K562 (cell line): ENCODE results near the gene RIMOC1. TPM values are rescaled to one million over a fixed set of nuclear protein-coding genes. Genes with fewer than 3 reads are reported as not detected.

Experiments
- ATAC-seq: fragments of 200-7000 bp; cut with Tn5 transposase; 3 replicates; pipeline ENCODE4 v1.9.1; 2020; ENCODE audit warnings: moderate library complexity
- BruUV-seq: library from RNA; stranded (reverse); fragments of 400-500 nt; replicated peaks from 2 replicates; lab custom pipeline; 2021; lab: Mats Ljungman, UMichigan
- CTCF ChIA-PET: fragments of 300-600 bp; formaldehyde crosslinking; extraction: SDS; loops from one replicate; lab custom pipeline; 2021; ENCODE audit warnings: low intra/inter-chr PET ratio; lab: Yijun Ruan, JAX
- POLR2A ChIA-PET: fragments of 300-600, 350-650 bp; sonication (Branson Sonifier 250); formaldehyde crosslinking; extraction: SDS; loops from one replicate; lab custom pipeline; 2021; ENCODE audit warnings: antibody characterized with exemption, inconsistent platforms; lab: Yijun Ruan, JAX
- DNase-seq, 4 experiments: peaks; one replicate each; pipeline versions ENCODE4 v3.0.0 to v3.0.0-alpha.2; 2011 to 2018; ENCODE audit warnings: low spot score in 3 of 4, mixed read lengths in 3 of 4; ENCODE audit errors: extremely low read depth in 1 of 4
- FAIRE-seq: peaks from 2 replicates; lab custom pipeline; 2011; peaks lifted over from hg19 to GRCh38; lab: Jason Lieb, UNC
- H2AFZ ChIP-seq: 2 replicates; pipeline ENCODE4 v1.6.0; 2011; ENCODE audit warnings: low read depth, low read length, control low read depth, inconsistent platforms
- H3K27ac ChIP-seq: fragments of 200-600 bp; 3 replicates; pipeline ENCODE4 v1.8.0; 2011; ENCODE audit warnings: low read depth, mild to moderate bottlenecking, control low read depth, inconsistent platforms, low read length, moderate library complexity, mixed read lengths; ENCODE audit errors: extremely low read depth
- H3K27me3 ChIP-seq, 2 experiments: fragments of 300-600 bp in 1 of 2; 2 replicates in 1 of 2; 3 replicates in 1 of 2; pipeline versions ENCODE4 v1.6.0 to v1.8.0; 2011; ENCODE audit warnings: inconsistent platforms in 2 of 2, low read length in 2 of 2, mild to moderate bottlenecking in 1 of 2, mixed read lengths in 1 of 2, moderate library complexity in 1 of 2; ENCODE audit not compliant: control insufficient read depth in 2 of 2, insufficient read depth in 2 of 2
- H3K36me3 ChIP-seq: fragments of 300-600 bp; 3 replicates; pipeline ENCODE4 v1.8.0; 2011; ENCODE audit warnings: mild to moderate bottlenecking, low read length, inconsistent platforms; ENCODE audit not compliant: control insufficient read depth, insufficient read depth
- H3K4me1 ChIP-seq, 2 experiments: fragments of 200-600 bp in 1 of 2; replicated peaks in 1 of 2; 2 replicates in 1 of 2; 3 replicates in 1 of 2; pipeline versions ENCODE4 v1.5.1 to v1.8.0; 2011; ENCODE audit warnings: inconsistent platforms in 2 of 2, low read length in 2 of 2, mild to moderate bottlenecking in 1 of 2, mixed read lengths in 1 of 2, moderate library complexity in 1 of 2; ENCODE audit not compliant: control insufficient read depth in 2 of 2, insufficient read depth in 2 of 2
- H3K4me2 ChIP-seq: 2 replicates; pipeline ENCODE4 v1.6.1; 2011; ENCODE audit warnings: low read length, control low read depth, inconsistent platforms, mixed read lengths; ENCODE audit not compliant: insufficient read depth
- H3K4me3 ChIP-seq: fragments of 200-600 bp; sonication (generic), shearing (Covaris generic); 2 replicates; pipeline ENCODE4 v1.5.1; 2016; ENCODE audit warnings: control low read depth, inconsistent platforms
- H3K79me2 ChIP-seq: fragments of 200-600 bp; 3 replicates; pipeline ENCODE4 v1.8.0; 2011; ENCODE audit warnings: low read length, inconsistent platforms; ENCODE audit not compliant: control insufficient read depth, insufficient read depth
- H3K9ac ChIP-seq, 2 experiments: 2 replicates each; pipeline versions ENCODE4 v1.6.0 to v1.6.1; 2011; ENCODE audit warnings: low read depth in 2 of 2, low read length in 2 of 2, control low read depth in 1 of 2, inconsistent platforms in 1 of 2, mild to moderate bottlenecking in 1 of 2, mixed read lengths in 1 of 2; ENCODE audit not compliant: insufficient read depth in 1 of 2
- H3K9me1 ChIP-seq: one replicate; pipeline ENCODE4 v1.6.0; 2011; ENCODE audit warnings: inconsistent platforms, mild to moderate bottlenecking, low read length, moderate library complexity; ENCODE audit not compliant: control insufficient read depth, insufficient read depth
- H3K9me3 ChIP-seq: replicated peaks from 2 replicates; pipeline ENCODE4 v1.5.1; 2011; ENCODE audit warnings: low read depth, low read length, inconsistent platforms; ENCODE audit not compliant: control insufficient read depth, insufficient read depth
- H4K20me1 ChIP-seq: replicated peaks from 2 replicates; pipeline ENCODE4 v1.6.1; 2011; ENCODE audit warnings: low read length, inconsistent platforms, mixed read lengths; ENCODE audit not compliant: control insufficient read depth, insufficient read depth
- CXXC5 ChIP-seq: fragments of 250-450 bp; sonication (Bioruptor Pico); IDR thresholded peaks from 2 replicates; pipeline ENCODE4 v1.8.0; 2022; ENCODE audit warnings: inconsistent platforms, mild to moderate bottlenecking, moderate library complexity
- HEY1 ChIP-seq: fragments of 250-450 bp; sonication (Bioruptor Pico); IDR thresholded peaks from 2 replicates; pipeline ENCODE4 v1.5.0; 2020; ENCODE audit warnings: mild to moderate bottlenecking, moderate library complexity, borderline replicate concordance
- RAD21 ChIP-seq, 2 experiments: fragments of 250-450 bp in 1 of 2; fragments of 450-650 bp in 1 of 2; sonication (Bioruptor Pico) in 1 of 2; formaldehyde crosslinking in 1 of 2; IDR thresholded peaks in 1 of 2; conservative IDR thresholded peaks in 1 of 2; 2 replicates each; pipeline versions ENCODE4 v1.4.0 to v1.8.0; 2020 to 2022; ENCODE audit warnings: mild to moderate bottlenecking in 2 of 2, moderate library complexity in 1 of 2
- RAD51 ChIP-seq: fragments of 450-650 bp; IDR thresholded peaks from 2 replicates; pipeline ENCODE4 v1.7.1; 2016; ENCODE audit warnings: low read depth, mild to moderate bottlenecking, borderline replicate concordance
- RHOXF2B ChIP-seq: fragments of 250-450 bp; sonication (Bioruptor Pico); conservative IDR thresholded peaks from 2 replicates; pipeline ENCODE4 v1.5.1; 2021
- RNF2 ChIP-seq: sonication (generic); IDR thresholded peaks from 2 replicates; pipeline ENCODE4 v1.6.1; 2016
- ZNF263 ChIP-seq: sonication (generic); formaldehyde crosslinking; IDR thresholded peaks from 2 replicates; pipeline ENCODE4 v1.8.0; 2022; ENCODE audit warnings: mild to moderate bottlenecking, missing genetic modification reagents, borderline replicate concordance
- ZNF695 ChIP-seq: fragments of 450-650 bp; formaldehyde crosslinking; IDR thresholded peaks from 2 replicates; pipeline ENCODE4 v1.4.0; 2020; ENCODE audit warnings: mild to moderate bottlenecking, moderate library complexity
- ZNF77 ChIP-seq: fragments of 250-450 bp; sonication (Bioruptor Pico); IDR thresholded peaks from 2 replicates; pipeline ENCODE4 v1.5.0; 2020
- in situ Hi-C: fragments of 300-500 bp; cut with MboI; formaldehyde crosslinking; loops from 4 replicates; pipeline ENCODE4 v1.15.0; 2018; ENCODE audit warnings: inconsistent platforms, mixed read lengths
- intact Hi-C: fragments of 100-400 bp; cut with micrococcal nuclease; formaldehyde crosslinking; loops from 2 replicates; pipeline ENCODE4 v1.14.2; 2022
- polyA plus RNA-seq, 8 experiments: library from polyadenylated mRNA; depleted of rRNA in 4 of 8; stranded (reverse) in 5 of 8; unstranded in 3 of 8; fragments of >200 nt; fragmentation: Nextera tagmentation in 2 of 8; fragmentation: Illumina TruSeq in 1 of 8; extraction: Ambion mirVana in 2 of 8; extraction: Trizol in 1 of 8; gene quantifications; 2 replicates each; pipeline versions ENCODE4 v1.2.1 to v1.2.3, GENCODE V29; 2011 to 2014; ENCODE audit warnings: inconsistent platforms in 1 of 8, missing spikeins in 1 of 8
- total RNA-seq, 7 experiments: library from RNA; depleted of rRNA in 6 of 7; stranded (reverse); fragments of >200 nt in 6 of 7; fragmentation: Illumina TruSeq in 2 of 7; extraction: Trizol in 2 of 7; gene quantifications; 2 replicates each; pipeline versions ENCODE4 v1.2.1 to v1.2.3, GENCODE V29; 2011 to 2021; ENCODE audit warnings: low replicate concordance in 1 of 7
- TF ChIP-seq, protein P1 (sequence below): sonication (generic); formaldehyde crosslinking; IDR thresholded peaks from 2 replicates; pipeline ENCODE4 v1.8.0; 2023; ENCODE audit warnings: mild to moderate bottlenecking, missing genetic modification reagents
- TF ChIP-seq, protein P2 (sequence below): fragments of 450-650 bp; IDR thresholded peaks from one replicate; pipeline ENCODE4 v1.6.1; 2018; ENCODE audit warnings: mild to moderate bottlenecking, moderate library complexity; ENCODE audit not compliant: partially characterized antibody
- TF ChIP-seq, protein P3 (sequence below): sonication (generic); formaldehyde crosslinking; IDR thresholded peaks from 2 replicates; pipeline ENCODE4 v1.8.1; 2023; ENCODE audit warnings: mild to moderate bottlenecking, missing genetic modification reagents
- TF ChIP-seq, protein P4 (sequence below): fragments of 450-650 bp; formaldehyde crosslinking; IDR thresholded peaks from 2 replicates; pipeline ENCODE4 v1.4.0; 2020; ENCODE audit warnings: mild to moderate bottlenecking, moderate library complexity

Gene RIMOC1
- total and polyA plus RNA-seq, 9 of the 15 experiments (the other 6 are each of a cell fraction or from before 2014, with no cell fraction given), result 11.6 to 63.1 (median 30.8) TPM

GRCh38 chr5:41932770-41933169 lies 28.6 kb downstream of the RIMOC1 start (continued):
- TF ChIP-seq, protein P1, sequence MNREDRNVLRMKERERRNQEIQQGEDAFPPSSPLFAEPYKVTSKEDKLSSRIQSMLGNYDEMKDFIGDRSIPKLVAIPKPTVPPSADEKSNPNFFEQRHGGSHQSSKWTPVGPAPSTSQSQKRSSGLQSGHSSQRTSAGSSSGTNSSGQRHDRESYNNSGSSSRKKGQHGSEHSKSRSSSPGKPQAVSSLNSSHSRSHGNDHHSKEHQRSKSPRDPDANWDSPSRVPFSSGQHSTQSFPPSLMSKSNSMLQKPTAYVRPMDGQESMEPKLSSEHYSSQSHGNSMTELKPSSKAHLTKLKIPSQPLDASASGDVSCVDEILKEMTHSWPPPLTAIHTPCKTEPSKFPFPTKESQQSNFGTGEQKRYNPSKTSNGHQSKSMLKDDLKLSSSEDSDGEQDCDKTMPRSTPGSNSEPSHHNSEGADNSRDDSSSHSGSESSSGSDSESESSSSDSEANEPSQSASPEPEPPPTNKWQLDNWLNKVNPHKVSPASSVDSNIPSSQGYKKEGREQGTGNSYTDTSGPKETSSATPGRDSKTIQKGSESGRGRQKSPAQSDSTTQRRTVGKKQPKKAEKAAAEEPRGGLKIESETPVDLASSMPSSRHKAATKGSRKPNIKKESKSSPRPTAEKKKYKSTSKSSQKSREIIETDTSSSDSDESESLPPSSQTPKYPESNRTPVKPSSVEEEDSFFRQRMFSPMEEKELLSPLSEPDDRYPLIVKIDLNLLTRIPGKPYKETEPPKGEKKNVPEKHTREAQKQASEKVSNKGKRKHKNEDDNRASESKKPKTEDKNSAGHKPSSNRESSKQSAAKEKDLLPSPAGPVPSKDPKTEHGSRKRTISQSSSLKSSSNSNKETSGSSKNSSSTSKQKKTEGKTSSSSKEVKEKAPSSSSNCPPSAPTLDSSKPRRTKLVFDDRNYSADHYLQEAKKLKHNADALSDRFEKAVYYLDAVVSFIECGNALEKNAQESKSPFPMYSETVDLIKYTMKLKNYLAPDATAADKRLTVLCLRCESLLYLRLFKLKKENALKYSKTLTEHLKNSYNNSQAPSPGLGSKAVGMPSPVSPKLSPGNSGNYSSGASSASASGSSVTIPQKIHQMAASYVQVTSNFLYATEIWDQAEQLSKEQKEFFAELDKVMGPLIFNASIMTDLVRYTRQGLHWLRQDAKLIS (CRISPR knock-in tag), result no peak

GRCh38 chr5:41935544-41935943 lies 31.4 kb downstream of the RIMOC1 start:
- no peak overlapping the region for H3K9ac ChIP-seq
- FAIRE-seq (no peak), ATAC-seq (no peak), DNase-seq (no peak)
- ChIA-PET CTCF (no interaction called here), POLR2A (interaction anchor here (0.7 to 1.0 kb wide), 3 partner anchors 9 to 59 kb away, joined by 3 read pairs; no protein-coding TSS in a partner anchor)
- no peaks in the 10 kb centered on the region for H3K9me1 ChIP-seq
- no peak overlapping the region for H3K4me2 ChIP-seq
- peaks cover 32% of the 10 kb centered on the region; the same call in 2 of the 3 replicates for H3K36me3 ChIP-seq
- BruUV-seq, result no TSS peak
- H3K9me3 ChIP-seq, result no peaks in the 10 kb centered on the region
- no peak overlapping the region for H2AFZ ChIP-seq
- H3K27ac ChIP-seq, result no peak overlapping the region
- no peaks in the 10 kb centered on the region for H3K4me1 ChIP-seq
- H3K79me2 ChIP-seq, result no peaks in the 10 kb centered on the region
- H4K20me1 ChIP-seq, result no peaks in the 10 kb centered on the region
- no peaks in the 10 kb centered on the region for H3K27me3 ChIP-seq
- in situ Hi-C loops (no loop called here), intact Hi-C loops (no loop called here)
- H3K4me3 ChIP-seq, result no peak overlapping the region
- TF ChIP-seq, protein P2, sequence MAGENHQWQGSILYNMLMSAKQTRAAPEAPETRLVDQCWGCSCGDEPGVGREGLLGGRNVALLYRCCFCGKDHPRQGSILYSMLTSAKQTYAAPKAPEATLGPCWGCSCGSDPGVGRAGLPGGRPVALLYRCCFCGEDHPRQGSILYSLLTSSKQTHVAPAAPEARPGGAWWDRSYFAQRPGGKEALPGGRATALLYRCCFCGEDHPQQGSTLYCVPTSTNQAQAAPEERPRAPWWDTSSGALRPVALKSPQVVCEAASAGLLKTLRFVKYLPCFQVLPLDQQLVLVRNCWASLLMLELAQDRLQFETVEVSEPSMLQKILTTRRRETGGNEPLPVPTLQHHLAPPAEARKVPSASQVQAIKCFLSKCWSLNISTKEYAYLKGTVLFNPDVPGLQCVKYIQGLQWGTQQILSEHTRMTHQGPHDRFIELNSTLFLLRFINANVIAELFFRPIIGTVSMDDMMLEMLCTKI, result no peak
- no peak for TF ChIP-seq RAD21 (CRISPR knock-in tag; conservative IDR thresholded peaks at IDR 0.05 in 1 of 2, IDR thresholded peaks at IDR 0.05 in 1 of 2)
- TF ChIP-seq, protein P3, sequence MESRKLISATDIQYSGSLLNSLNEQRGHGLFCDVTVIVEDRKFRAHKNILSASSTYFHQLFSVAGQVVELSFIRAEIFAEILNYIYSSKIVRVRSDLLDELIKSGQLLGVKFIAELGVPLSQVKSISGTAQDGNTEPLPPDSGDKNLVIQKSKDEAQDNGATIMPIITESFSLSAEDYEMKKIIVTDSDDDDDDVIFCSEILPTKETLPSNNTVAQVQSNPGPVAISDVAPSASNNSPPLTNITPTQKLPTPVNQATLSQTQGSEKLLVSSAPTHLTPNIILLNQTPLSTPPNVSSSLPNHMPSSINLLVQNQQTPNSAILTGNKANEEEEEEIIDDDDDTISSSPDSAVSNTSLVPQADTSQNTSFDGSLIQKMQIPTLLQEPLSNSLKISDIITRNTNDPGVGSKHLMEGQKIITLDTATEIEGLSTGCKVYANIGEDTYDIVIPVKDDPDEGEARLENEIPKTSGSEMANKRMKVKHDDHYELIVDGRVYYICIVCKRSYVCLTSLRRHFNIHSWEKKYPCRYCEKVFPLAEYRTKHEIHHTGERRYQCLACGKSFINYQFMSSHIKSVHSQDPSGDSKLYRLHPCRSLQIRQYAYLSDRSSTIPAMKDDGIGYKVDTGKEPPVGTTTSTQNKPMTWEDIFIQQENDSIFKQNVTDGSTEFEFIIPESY (CRISPR knock-in tag), result no peak
- no peak for TF ChIP-seq RNF2
- no peak for TF ChIP-seq ZNF77 (CRISPR knock-in tag)
- TF ChIP-seq HEY1 (CRISPR knock-in tag), result no peak
- TF ChIP-seq ZNF263 (CRISPR knock-in tag), result no peak
- TF ChIP-seq RHOXF2B, result no peak
- no peak for TF ChIP-seq RAD51
- TF ChIP-seq ZNF695 (CRISPR knock-in tag), result no peak
- TF ChIP-seq CXXC5 (CRISPR knock-in tag), result no peak
- TF ChIP-seq, protein P4, sequence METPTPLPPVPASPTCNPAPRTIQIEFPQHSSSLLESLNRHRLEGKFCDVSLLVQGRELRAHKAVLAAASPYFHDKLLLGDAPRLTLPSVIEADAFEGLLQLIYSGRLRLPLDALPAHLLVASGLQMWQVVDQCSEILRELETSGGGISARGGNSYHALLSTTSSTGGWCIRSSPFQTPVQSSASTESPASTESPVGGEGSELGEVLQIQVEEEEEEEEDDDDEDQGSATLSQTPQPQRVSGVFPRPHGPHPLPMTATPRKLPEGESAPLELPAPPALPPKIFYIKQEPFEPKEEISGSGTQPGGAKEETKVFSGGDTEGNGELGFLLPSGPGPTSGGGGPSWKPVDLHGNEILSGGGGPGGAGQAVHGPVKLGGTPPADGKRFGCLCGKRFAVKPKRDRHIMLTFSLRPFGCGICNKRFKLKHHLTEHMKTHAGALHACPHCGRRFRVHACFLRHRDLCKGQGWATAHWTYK, result no peak
